D721Med (cell line): Measurements from ENCODE around the gene MAD1L1.
"Not testable (repeated sequence)": the region's sequence is repeated elsewhere in the genome, so short reads cannot be mapped to it uniquely, and the experiment has no call there.

Experiments used
- DNase-seq: peaks from one replicate; pipeline ENCODE4 v3.0.0; 2011; ENCODE audit warnings: low spot score; ENCODE audit not compliant: insufficient read length
- FAIRE-seq: peaks from 2 replicates; lab custom pipeline; 2011; peaks lifted over from hg19 to GRCh38; lab: Jason Lieb, UNC
- CTCF ChIP-seq: IDR thresholded peaks from 2 replicates; pipeline ENCODE4 v1.5.1; 2012; ENCODE audit warnings: mild to moderate bottlenecking, control low read depth; ENCODE audit not compliant: insufficient read depth; ENCODE audit errors: missing control alignments

Gene MAD1L1

GRCh38 chr7:1825897-1826741 lies 406.6 kb downstream of the MAD1L1 start:
- FAIRE-seq = no peak
- TF ChIP-seq CTCF = no peak
- DNase-seq = no peak

- FAIRE-seq, DNase-seq: not testable (repeated sequence)
Measured at GRCh38 chr7:1825647-1825896, 407.2 kb downstream of the MAD1L1 start.

- DNase-seq, FAIRE-seq: not testable (repeated sequence)
Measured at GRCh38 chr7:1824882-1825646, 407.7 kb downstream of the MAD1L1 start.

DNA sequence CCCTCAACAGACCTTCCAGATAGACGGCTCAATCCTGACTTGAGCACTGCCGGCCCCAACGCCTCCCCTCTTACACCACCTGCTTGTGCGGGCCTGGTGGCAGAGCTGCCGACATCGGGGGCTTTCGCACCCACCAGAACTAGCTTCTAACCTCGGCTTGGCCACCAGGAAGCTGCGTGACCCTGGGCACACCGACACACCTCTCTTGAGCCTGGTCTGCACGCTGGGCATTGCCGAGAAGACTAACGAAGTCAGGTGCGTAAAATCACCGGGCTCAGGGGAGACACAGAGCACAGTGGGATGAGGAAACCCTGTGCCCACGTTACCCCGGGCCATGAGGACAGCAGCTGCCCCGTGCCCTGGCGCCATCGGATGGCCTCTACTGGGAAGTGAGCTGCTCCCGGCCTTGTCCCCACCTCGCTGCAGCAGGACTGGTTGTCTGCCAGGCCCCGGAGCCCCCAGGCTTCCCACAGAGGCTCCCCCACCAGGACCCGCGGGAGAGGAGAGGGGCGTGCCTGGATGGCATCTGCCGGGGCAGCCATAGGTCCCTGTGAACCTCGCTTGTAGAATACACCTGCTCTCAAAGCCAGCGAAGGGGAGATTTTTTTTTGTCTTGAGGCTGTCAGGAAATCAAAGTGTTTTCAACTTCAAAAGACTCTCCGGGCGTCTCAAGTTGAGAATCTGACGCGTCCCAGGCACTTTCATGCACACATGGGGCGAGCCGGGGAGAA lies 408.4 kb downstream of the MAD1L1 start:
- FAIRE-seq, DNase-seq: not testable (repeated sequence)

- TF ChIP-seq CTCF = no peak
- no peak for FAIRE-seq
Measured at GRCh38 chr7:1823376-1824150, 409.2 kb downstream of the MAD1L1 start.

DNA sequence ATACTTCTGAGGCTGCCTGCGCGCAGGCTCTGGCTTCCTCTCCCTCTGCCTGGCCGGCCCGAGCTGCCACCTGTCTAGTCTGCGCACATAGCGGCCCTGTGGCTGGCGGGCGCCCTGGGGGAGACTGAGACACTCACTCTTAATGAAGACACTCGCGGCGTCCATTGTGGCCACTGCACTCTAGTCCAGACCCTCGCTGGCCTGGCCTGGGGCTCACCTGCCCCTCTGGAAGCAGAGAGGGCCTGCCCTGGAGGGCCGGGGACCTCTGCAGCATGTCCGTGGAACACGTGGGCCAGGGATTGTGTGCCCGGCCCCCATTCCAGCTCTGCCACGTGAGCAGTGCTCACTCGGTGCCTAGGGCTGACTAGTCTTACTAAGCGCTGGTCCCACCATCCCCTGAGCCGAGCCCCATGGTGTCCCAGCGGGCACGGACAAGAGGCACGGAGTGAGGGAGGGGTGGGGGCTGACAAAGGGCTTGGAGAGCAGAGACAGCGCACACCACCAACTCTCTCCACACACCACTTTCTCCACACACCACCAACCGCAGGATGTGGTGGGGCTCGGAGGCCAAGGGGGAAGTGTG lies 413.4 kb downstream of the MAD1L1 start:
- TF ChIP-seq CTCF = no peak
- DNase-seq (no peak), FAIRE-seq (no peak)

More at GRCh38 chr7:1823376-1824150, 409.2 kb downstream of the MAD1L1 start:
- no peak for DNase-seq

- no peak for TF ChIP-seq CTCF
- FAIRE-seq = no peak
- DNase-seq = no peak
Measured at GRCh38 chr7:1818575-1819258, 414.0 kb downstream of the MAD1L1 start.
